ENCODE data around the gene TENT5C.

The TENT5C gene

GRCh38 chr1:117658676-117659075 is 52.8 kb downstream of the TENT5C start:
- TF ChIP-seq CTCF (IDR thresholded peaks at IDR 0.05; ENCODE audit: insufficient read depth, low read length, poor library complexity, severe bottlenecking), result no peak
- Histone ChIP-seq H3K27me3 (replicated peaks; ENCODE audit: control insufficient read depth, insufficient read depth, low read length) (no peaks in the 10 kb centered on the region), H3K36me3 (ENCODE audit: control insufficient read depth, insufficient read depth, low read length) (no peaks in the 10 kb centered on the region), H3K4me3 (replicated peaks; ENCODE audit: low read depth, low read length) (no peak overlapping the region)
- DNase-seq (ENCODE audit: extremely low read depth, insufficient read length), result peak; percentile 66

- no peaks in the 10 kb centered on the region for H3K27me3 ChIP-seq (replicated peaks; ENCODE audit: control insufficient read depth, insufficient read depth, low read length)
- H3K36me3 ChIP-seq (ENCODE audit: control insufficient read depth, insufficient read depth, low read length), result no peaks in the 10 kb centered on the region
- no peak overlapping the region for H3K4me3 ChIP-seq (replicated peaks; ENCODE audit: low read depth, low read length)
- no peak for TF ChIP-seq CTCF (IDR thresholded peaks at IDR 0.05; ENCODE audit: insufficient read depth, low read length, poor library complexity, severe bottlenecking)
- DNase-seq (ENCODE audit: extremely low read depth, insufficient read length), result peak; percentile 38
Observed at GRCh38 chr1:117659550-117660270, 53.9 kb downstream of the TENT5C start.

GRCh38 chr1:117660271-117660965 is 54.6 kb downstream of the TENT5C start:
- TF ChIP-seq CTCF (IDR thresholded peaks at IDR 0.05; ENCODE audit: insufficient read depth, low read length, poor library complexity, severe bottlenecking), result no peak
- no peak for DNase-seq (ENCODE audit: extremely low read depth, insufficient read length)
- no peak overlapping the region for H3K4me3 ChIP-seq (replicated peaks; ENCODE audit: low read depth, low read length)
- H3K27me3 ChIP-seq (replicated peaks; ENCODE audit: control insufficient read depth, insufficient read depth, low read length), result no peaks in the 10 kb centered on the region
- H3K36me3 ChIP-seq (ENCODE audit: control insufficient read depth, insufficient read depth, low read length), result no peaks in the 10 kb centered on the region

GRCh38 chr1:117661027-117661426 is 55.2 kb downstream of the TENT5C start:
- DNase-seq (ENCODE audit: extremely low read depth, insufficient read length), result no peak
- Histone ChIP-seq H3K27me3 (replicated peaks; ENCODE audit: control insufficient read depth, insufficient read depth, low read length) (no peaks in the 10 kb centered on the region), H3K4me3 (replicated peaks; ENCODE audit: low read depth, low read length) (no peak overlapping the region)

GRCh38 chr1:117662667-117663066 is 56.8 kb downstream of the TENT5C start:
- Histone ChIP-seq H3K36me3 (ENCODE audit: control insufficient read depth, insufficient read depth, low read length) (no peaks in the 10 kb centered on the region), H3K27me3 (replicated peaks; ENCODE audit: control insufficient read depth, insufficient read depth, low read length) (no peaks in the 10 kb centered on the region), H3K4me3 (replicated peaks; ENCODE audit: low read depth, low read length) (no peak overlapping the region)
- no peak for DNase-seq (ENCODE audit: extremely low read depth, insufficient read length)
- no peak for TF ChIP-seq CTCF (IDR thresholded peaks at IDR 0.05; ENCODE audit: insufficient read depth, low read length, poor library complexity, severe bottlenecking)

More at GRCh38 chr1:117661027-117661426, 55.2 kb downstream of the TENT5C start:
- H3K36me3 ChIP-seq (ENCODE audit: control insufficient read depth, insufficient read depth, low read length), result no peaks in the 10 kb centered on the region
- TF ChIP-seq CTCF (IDR thresholded peaks at IDR 0.05; ENCODE audit: insufficient read depth, low read length, poor library complexity, severe bottlenecking), result no peak
